GM12891 (cell line): Measurements from ENCODE around the gene TCEA2.

ENCODE experiments used
- DNase-seq: peaks from one replicate; pipeline ENCODE4 v3.0.0; 2011; ENCODE audit warnings: low spot score; ENCODE audit not compliant: insufficient read length
- FAIRE-seq: peaks from 2 replicates; lab custom pipeline; 2011; peaks lifted over from hg19 to GRCh38; lab: Jason Lieb, UNC
- PAX5 ChIP-seq: IDR thresholded peaks from 2 replicates; pipeline ENCODE4 v1.6.1; 2011; ENCODE audit warnings: low read length, moderate library complexity, mild to moderate bottlenecking; ENCODE audit not compliant: insufficient read depth, severe bottlenecking
- POLR2A ChIP-seq: IDR thresholded peaks from 2 replicates; pipeline ENCODE4 v1.6.1; 2011; ENCODE audit warnings: low read depth, low read length, control low read depth
- POLR2AphosphoS5 ChIP-seq: IDR thresholded peaks from 2 replicates; pipeline ENCODE4 v1.6.1; 2011; ENCODE audit warnings: low read depth, low read length, control low read depth
- POU2F2 ChIP-seq: IDR thresholded peaks from 2 replicates; pipeline ENCODE4 v1.6.1; 2011; ENCODE audit warnings: low read depth, mild to moderate bottlenecking, control low read depth, low read length, moderate library complexity
- SPI1 ChIP-seq: IDR thresholded peaks from 2 replicates; pipeline ENCODE4 v1.6.1; 2011; ENCODE audit warnings: low read depth, low read length, control low read depth
- TAF1 ChIP-seq: IDR thresholded peaks from 2 replicates; pipeline ENCODE4 v1.6.1; 2011; ENCODE audit warnings: low read depth, low read length, control low read depth

The TCEA2 gene

DNA sequence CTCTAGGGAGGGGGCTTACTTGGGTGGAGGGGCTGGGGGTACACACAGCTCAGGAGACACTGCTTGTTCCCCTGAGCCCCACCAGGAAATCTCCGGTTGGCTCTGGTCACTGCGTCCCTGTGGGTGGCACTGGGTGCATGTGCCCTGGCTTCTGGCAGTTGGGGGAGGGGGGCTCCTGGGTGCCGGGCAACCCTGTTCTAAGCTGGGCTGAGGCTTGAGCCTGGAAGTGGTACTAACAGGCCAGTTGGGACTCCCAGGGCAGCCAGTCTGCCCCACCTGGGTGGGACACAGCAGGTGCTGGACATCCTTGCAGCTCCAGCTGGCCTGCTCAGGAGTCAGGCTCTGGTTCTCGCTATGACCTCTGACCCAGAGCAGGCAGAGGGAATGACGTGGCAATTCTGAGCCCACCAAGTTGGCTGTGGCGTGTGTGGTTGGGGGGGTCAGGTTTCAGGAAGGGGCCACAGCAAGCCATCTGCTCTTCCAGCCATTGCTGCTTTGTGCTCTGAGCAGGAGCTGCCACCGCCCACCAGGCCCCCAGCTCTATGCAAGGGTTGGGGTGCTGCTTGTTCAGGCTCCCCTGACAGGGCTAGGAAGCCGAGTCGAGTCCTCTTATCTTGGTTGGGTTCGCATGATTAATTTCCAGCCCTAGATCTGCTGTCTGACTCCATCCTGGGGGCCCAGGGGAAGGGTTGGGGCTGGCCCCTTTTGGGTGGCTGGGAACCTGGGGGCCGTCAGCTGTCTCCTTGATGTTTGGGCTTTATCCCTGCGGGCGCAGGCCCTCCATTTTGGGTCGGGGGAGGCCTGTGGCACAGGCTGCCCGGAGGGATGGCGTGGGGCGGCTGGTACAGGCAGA, 26.4 kb upstream of the TCEA2 start:
- TF ChIP-seq POLR2AphosphoS5 (peak; percentile 80), POLR2A (peak; percentile 61), SPI1 (no peak), POU2F2 (peak; percentile 40; the same call in 1 of the 2 replicates), TAF1 (no peak)
- DNase-seq (no peak), FAIRE-seq (no peak)

DNA sequence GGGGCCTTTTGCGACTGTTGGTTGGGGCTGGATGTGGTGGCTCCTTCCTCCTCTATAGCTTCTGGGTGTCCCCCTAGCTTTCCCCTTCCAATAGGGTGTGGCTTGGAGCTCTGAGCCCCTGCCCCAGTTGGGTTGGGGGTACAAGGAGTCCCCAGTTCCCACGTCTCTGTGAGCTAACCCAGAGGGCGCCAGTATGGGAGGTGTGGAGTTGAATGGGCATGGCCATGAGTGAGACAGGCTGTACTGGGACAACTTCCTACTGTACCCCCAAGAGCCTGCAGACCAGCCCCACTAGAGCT, 25.9 kb upstream of the TCEA2 start:
- no peak for DNase-seq
- TF ChIP-seq POLR2A (0 out of 2 replicates have a peak, but pooled peaks have one; percentile 13), SPI1 (no peak), POU2F2 (no peak), POLR2AphosphoS5 (0 out of 2 replicates have a peak, but pooled peaks have one; percentile 18)
- no peak for FAIRE-seq

DNA sequence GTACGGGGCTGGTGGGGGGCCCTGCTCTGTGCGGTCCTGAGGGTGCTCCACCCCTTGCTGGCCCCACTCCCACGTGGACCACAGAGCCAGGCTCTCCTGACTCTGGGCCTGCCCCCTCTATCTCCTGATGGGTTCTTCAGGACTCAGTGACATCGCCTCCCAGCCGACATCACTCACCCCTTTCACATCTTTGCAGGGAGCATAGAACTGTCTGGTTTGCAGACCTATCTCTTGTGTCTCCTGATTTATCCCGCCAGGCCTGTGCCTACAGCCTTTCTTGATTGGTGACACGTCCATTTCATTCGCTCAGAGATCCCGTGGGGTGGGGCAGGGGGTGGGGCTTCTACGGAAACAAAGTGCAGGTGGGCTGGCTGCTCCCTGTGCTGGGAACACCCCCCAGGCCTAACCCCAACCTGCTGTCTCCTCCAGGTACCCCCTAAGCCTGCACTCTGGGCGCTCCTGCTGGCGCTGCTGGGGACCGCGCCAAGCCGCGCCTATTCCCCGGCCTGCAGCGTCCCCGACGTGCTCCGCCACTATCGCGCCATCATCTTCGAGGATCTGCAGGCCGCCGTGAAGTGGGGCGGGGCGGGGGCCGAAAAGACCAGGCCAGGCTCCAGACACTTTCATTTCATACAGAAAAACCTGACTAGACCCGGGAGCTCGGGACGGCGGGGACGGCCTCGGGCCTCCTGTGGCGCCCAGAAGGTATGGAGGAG, 25.3 kb upstream of the TCEA2 start:
- peak; percentile 80 for TF ChIP-seq POLR2A
- peak; percentile 55; the same call in 1 of the 2 replicates for TF ChIP-seq POLR2AphosphoS5
- no peak for TF ChIP-seq PAX5
- 0 out of 2 replicates have a peak, but pooled peaks have one; percentile 44 for TF ChIP-seq TAF1
- no peak for TF ChIP-seq SPI1
- DNase-seq (no peak), FAIRE-seq (peak; percentile 51)

DNA sequence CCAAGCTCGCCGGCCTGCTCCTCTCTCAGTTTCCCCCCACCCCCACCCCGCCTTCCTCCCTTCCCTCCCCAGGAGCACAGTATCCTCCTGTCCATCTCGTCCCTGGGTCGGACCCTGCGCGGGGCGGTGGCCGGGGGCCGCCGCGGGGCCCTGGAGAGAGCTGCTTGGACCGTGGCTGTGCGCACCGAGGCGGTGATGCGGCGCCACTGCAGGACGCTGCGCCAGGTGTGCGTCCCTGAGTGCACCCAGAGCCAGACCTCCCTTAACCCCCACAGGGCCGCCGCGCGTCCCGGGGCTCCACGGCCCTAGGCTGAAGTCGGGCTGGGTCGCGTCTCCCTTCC, 24.8 kb upstream of the TCEA2 start:
- peak; percentile 47 for FAIRE-seq
- no peak for DNase-seq
- TF ChIP-seq TAF1 (no peak), POLR2AphosphoS5 (no peak), POU2F2 (no peak), POLR2A (no peak), PAX5 (peak; percentile 44), SPI1 (no peak)

DNA sequence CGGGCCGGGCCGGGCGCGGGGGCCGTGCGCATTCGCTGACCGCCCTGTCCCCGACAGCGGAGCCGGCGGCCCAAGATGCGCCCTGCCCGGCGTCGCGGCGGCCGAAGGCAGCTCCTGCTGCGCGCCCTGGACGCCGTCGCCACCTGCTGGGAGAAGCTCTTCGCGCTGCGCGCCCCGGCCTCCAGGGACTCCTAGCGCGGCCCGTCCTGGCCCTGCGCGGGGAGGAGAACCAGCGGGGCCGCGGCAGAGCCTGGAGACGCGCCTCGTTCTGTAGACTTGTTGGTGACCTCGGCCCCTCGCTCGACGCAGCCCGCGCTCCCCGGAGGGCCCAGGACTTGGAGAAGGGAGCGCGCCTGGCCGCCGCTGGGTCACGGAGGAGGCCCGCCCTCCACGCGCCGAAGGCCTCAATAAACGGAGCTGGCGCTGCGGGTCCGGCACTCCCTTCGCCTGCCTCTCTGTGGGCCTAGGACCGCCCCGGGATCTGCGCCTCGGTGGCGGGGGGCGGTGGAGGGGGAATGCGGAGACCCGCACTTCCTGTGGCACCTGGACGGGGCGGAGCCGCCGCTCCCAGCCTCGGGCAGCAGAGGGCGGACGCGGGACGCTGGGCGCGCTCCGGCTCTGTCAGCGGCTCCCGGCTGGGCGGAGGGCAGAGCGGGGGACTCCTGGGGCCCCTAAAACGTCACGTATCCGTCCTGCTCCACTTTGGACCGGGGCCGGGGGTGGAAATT, 24.3 kb upstream of the TCEA2 start:
- no peak for TF ChIP-seq POLR2AphosphoS5
- TF ChIP-seq POU2F2, result no peak
- TF ChIP-seq SPI1, result no peak
- no peak for TF ChIP-seq PAX5
- no peak for TF ChIP-seq POLR2A
- TF ChIP-seq TAF1, result peak; percentile 17; the same call in 1 of the 2 replicates
- FAIRE-seq, result peak; percentile 26
- peak; percentile 88 for DNase-seq

DNA sequence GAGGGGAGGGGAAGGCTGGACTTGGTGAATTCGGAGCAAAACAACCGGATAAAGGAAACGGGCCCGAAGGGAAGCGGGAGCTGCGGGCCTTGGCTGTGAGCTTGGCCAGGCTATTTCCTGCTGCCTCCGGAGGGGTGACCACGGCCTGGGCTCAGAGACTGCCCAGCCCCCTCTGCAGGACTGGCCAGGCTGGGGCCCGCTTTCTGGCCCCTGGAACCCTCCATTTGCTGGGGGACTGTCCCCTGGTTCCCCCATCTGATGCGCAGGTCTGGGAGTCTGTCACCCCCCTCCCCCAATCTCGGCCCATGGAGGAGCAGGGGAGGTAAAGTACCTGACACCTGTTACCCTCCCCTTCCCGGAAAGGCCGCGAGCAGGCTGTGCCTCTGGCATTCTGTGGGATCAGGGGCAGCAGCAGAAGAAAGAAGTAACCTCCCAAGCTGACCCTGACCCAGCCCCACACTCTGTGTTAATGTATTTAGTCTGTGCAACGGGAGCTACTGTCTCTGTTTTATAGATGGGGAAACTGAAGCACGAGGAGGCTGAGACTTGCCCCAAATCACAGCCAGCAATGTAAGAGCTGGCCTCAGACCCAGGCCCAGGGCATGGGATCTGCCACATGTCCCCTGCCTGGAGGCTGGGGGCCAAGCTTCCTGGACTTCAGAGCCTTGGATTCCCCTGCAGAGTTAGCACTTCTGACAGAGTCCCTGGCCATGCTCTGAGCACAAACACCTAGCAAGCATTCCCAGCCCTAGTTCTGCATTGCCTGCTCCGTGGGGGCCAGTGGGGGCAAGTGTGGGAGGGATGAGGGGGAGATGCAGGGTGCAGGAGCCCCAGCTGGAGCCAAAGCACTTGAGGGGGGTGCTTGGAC, 23.5 kb upstream of the TCEA2 start:
- DNase-seq (no peak), FAIRE-seq (no peak)
- TF ChIP-seq POU2F2 (peak; percentile 34; the same call in 1 of the 2 replicates), POLR2AphosphoS5 (no peak), SPI1 (no peak), POLR2A (peak; percentile 63; the same call in 1 of the 2 replicates), TAF1 (no peak), PAX5 (no peak)

DNA sequence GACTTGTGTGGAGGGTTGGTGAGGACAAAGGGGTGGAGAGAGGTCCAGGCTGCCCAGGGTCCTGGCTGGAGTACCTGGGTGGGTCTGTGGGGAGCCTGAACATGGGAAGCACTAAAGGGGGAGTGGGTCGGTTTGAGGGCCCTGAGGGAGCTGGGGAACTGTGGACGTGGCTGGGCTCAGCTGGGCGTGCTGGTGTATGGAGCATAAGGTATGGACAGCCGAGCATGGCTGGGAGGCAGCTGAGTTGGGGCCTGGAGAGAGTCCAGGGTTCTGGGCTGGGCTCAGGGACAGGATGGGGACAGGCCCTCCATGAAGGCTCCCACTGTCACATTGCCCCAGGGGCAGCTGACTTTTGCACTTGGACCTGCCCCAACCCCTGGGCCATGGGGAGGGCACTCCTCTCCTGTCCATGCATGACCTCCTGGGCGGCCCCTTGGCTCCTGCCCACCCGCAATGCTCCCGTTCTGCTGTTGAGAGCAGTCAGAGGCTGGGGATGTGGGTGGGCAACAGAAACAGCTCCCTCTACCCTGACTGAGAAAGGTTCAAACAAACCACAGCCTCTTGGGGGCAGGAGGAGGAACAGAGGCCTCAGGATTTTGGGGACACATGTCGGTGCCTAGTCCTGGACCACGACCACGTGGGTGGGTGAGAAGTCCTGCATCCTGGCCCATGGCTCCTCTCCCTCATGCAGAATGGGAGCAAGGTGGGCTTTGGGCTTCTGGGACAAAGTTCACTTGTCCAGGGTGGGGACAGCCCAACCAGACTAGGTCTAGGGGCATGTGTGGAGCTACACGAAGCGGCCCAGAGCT, 22.6 kb upstream of the TCEA2 start:
- DNase-seq (no peak), FAIRE-seq (no peak)
- TF ChIP-seq POU2F2 (0 out of 2 replicates have a peak, but pooled peaks have one; percentile 10), POLR2A (no peak; the same call in 1 of the 2 replicates), POLR2AphosphoS5 (0 out of 2 replicates have a peak, but pooled peaks have one; percentile 53), PAX5 (no peak)

DNA sequence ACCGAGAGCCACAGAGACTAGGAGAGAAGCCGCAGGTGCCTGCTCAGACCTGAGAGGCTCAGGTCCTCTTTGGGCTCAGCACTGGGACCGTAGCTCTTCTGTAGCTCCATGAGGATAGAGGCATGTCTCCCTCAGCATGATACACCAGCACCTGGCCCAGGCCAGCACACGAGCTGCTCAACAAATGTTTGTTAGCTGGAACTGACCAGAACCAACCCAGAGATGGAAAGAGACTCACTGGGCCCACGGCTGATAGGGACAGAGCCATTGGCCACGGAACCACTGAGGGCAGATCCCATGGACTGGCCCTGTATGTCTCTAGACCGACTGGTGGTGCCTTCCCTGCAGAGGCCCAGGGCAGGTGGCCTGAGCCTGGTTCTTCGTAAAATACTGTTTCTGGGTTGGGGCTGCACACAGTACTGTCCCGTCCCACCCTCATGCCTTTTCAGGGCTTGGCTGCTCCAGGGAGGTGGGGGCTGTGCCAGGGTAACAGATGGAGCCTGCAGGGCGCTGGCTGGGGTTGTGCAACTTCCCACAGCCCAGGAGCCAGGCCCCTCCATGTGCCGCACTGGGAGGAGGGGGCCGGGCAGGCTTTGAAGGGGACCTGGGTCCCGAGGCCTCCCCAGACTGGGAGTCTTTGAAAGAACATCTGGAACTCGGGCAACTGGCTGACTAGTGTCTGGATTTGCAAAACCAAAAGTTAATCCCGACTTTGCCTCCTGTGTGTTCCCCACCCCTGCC, 21.8 kb upstream of the TCEA2 start:
- no peak for FAIRE-seq
- no peak for DNase-seq
- TF ChIP-seq POLR2A, result peak; percentile 73
- no peak for TF ChIP-seq TAF1
- TF ChIP-seq POU2F2, result peak; percentile 38; the same call in 1 of the 2 replicates
- no peak for TF ChIP-seq SPI1
- no peak for TF ChIP-seq PAX5
- peak; percentile 77 for TF ChIP-seq POLR2AphosphoS5

DNA sequence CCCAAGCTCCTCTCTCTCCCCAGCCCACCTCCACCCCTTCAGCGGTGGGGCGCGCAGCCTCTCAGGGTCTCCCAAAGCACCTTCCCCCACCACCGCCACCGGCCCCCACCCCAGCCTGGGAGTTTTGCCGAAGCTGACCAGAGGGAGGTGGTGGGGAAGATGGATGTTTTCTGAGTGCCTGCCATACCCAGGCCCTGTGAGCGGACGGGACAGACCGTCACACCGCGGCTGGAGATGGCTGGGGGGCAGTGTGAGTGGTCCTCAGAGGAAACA, 21.3 kb upstream of the TCEA2 start:
- DNase-seq (no peak), FAIRE-seq (no peak)
- TF ChIP-seq PAX5, result no peak
- TF ChIP-seq POLR2A, result no peak
- no peak for TF ChIP-seq TAF1
- no peak for TF ChIP-seq POLR2AphosphoS5
- TF ChIP-seq POU2F2, result no peak
- TF ChIP-seq SPI1, result no peak
